HL-60 (cell line): ENCODE data around the gene COL18A1.
A peak's percentile ranks its signal among the peaks of the same experiment; 100 is the strongest.
"Not testable (repeated sequence)": the region's sequence is repeated elsewhere in the genome, so short reads cannot be mapped to it uniquely, and the experiment has no call there.

Source experiments
- DNase-seq, 2 experiments: peaks; one replicate each; pipeline ENCODE4 v3.0.0-alpha.2; 2010 to 2020; ENCODE audit warnings: low read depth in 1 of 2, low spot score in 1 of 2
- H3K27ac ChIP-seq: fragments of 250-450 bp; sonication (Bioruptor Pico); replicated peaks from 2 replicates; pipeline ENCODE4 v1.5.1; 2020; ENCODE audit warnings: mild to moderate bottlenecking, moderate library complexity
- H3K27me3 ChIP-seq: fragments of 250-450 bp; sonication (Bioruptor Pico); 2 replicates; pipeline ENCODE4 v1.5.1; 2021; ENCODE audit warnings: mild to moderate bottlenecking, moderate library complexity; ENCODE audit not compliant: insufficient read depth, poor library complexity, severe bottlenecking
- H3K4me3 ChIP-seq: replicated peaks from 2 replicates; pipeline ENCODE4 v1.5.1; 2011; ENCODE audit warnings: mild to moderate bottlenecking, control low read depth, low read length; ENCODE audit not compliant: insufficient read depth
- GABPA ChIP-seq: IDR thresholded peaks from 2 replicates; pipeline ENCODE4 v1.6.1; 2012; ENCODE audit warnings: low read depth
- POLR2AphosphoS5 ChIP-seq: IDR thresholded peaks from 2 replicates; pipeline ENCODE4 v1.6.1; 2012; ENCODE audit warnings: low read depth
- SPI1 ChIP-seq: IDR thresholded peaks from 2 replicates; pipeline ENCODE4 v1.6.1; 2012; ENCODE audit warnings: low read depth, mild to moderate bottlenecking, borderline replicate concordance
- TF ChIP-seq, protein P1 (sequence below): IDR thresholded peaks from one replicate; pipeline ENCODE4 v1.5.1; 2011; ENCODE audit warnings: low read length, control low read depth, inconsistent platforms; ENCODE audit not compliant: insufficient read depth
- TF ChIP-seq, protein P2 (sequence below): IDR thresholded peaks from 2 replicates; pipeline ENCODE4 v1.6.1; 2012; ENCODE audit warnings: low read depth; ENCODE audit not compliant: insufficient replicate concordance

The COL18A1 gene

DNA sequence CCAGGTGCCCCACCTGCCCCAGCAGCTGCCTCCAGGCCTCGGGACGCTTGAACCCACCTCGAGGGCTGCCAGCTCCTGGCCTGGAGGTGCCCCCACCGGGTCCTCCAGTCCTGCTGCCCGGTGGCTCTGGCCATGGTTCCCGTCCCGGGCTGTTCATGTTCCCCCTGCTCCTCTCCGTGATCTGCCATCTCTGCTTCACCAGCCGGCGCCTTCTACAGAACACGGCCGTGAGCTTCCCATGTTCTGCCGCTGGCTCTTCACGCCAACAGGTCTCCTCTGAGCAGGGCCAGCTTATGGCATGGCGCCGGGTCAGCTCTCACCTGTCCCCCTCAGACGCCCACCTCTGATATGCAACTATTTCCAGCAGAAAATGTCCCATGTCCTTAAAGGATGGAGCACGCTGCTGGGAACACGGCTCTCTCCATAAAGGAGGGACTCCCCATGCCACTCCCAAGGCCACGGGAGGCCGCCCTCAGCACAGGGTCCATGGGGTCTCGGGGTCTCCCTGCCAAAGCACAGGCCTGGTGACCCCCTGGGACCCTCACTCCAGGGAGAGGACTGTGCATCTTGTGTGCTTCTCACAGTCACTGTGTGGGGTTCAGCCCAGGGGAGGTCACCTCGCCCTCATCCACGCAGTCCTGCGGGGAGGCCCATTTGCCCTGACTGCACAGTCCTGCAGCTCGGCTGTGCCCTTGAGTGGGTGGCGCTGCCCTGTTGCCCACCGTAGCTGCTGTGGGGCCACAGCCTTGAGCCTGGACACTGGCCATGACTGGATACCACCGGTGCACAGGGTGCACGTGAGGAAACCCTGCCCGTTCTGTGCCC, 36.7 kb downstream of the COL18A1 start:
- no peaks in the 10 kb centered on the region for H3K27me3 ChIP-seq
- H3K4me3 ChIP-seq: no peak overlapping the region
- DNase-seq: no peak
- TF ChIP-seq GABPA (no peak), SPI1 (no peak), POLR2AphosphoS5 (no peak)
- TF ChIP-seq, protein P1, sequence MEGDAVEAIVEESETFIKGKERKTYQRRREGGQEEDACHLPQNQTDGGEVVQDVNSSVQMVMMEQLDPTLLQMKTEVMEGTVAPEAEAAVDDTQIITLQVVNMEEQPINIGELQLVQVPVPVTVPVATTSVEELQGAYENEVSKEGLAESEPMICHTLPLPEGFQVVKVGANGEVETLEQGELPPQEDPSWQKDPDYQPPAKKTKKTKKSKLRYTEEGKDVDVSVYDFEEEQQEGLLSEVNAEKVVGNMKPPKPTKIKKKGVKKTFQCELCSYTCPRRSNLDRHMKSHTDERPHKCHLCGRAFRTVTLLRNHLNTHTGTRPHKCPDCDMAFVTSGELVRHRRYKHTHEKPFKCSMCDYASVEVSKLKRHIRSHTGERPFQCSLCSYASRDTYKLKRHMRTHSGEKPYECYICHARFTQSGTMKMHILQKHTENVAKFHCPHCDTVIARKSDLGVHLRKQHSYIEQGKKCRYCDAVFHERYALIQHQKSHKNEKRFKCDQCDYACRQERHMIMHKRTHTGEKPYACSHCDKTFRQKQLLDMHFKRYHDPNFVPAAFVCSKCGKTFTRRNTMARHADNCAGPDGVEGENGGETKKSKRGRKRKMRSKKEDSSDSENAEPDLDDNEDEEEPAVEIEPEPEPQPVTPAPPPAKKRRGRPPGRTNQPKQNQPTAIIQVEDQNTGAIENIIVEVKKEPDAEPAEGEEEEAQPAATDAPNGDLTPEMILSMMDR: no peak
- TF ChIP-seq, protein P2, sequence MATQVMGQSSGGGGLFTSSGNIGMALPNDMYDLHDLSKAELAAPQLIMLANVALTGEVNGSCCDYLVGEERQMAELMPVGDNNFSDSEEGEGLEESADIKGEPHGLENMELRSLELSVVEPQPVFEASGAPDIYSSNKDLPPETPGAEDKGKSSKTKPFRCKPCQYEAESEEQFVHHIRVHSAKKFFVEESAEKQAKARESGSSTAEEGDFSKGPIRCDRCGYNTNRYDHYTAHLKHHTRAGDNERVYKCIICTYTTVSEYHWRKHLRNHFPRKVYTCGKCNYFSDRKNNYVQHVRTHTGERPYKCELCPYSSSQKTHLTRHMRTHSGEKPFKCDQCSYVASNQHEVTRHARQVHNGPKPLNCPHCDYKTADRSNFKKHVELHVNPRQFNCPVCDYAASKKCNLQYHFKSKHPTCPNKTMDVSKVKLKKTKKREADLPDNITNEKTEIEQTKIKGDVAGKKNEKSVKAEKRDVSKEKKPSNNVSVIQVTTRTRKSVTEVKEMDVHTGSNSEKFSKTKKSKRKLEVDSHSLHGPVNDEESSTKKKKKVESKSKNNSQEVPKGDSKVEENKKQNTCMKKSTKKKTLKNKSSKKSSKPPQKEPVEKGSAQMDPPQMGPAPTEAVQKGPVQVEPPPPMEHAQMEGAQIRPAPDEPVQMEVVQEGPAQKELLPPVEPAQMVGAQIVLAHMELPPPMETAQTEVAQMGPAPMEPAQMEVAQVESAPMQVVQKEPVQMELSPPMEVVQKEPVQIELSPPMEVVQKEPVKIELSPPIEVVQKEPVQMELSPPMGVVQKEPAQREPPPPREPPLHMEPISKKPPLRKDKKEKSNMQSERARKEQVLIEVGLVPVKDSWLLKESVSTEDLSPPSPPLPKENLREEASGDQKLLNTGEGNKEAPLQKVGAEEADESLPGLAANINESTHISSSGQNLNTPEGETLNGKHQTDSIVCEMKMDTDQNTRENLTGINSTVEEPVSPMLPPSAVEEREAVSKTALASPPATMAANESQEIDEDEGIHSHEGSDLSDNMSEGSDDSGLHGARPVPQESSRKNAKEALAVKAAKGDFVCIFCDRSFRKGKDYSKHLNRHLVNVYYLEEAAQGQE: no peak
- no peak overlapping the region for H3K27ac ChIP-seq

DNA sequence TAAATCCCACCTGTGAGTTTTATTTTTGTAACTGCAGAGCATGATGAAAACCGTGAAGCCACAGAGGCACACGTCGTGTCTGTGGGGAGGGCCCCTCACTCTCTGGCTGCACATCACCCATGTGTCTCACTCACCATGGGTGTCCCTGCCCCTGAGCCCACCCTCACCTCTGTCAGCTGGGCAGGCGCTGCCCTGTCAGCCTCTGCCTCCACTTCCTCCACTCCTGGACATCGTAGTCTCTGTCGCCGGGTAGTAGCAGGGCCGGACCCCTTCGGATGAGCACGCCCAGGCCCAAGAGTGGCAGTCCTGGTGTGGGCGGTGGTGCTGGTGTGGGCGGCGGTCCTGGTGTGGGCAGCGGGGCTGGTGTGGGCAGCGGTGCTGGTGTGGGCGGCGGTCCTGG, 37.3 kb downstream of the COL18A1 start:
- no peaks in the 10 kb centered on the region for H3K27me3 ChIP-seq
- H3K27ac ChIP-seq: no peak overlapping the region
- TF ChIP-seq, protein P1: no peak
- TF ChIP-seq POLR2AphosphoS5: no peak
- TF ChIP-seq, protein P2: no peak
- no peak for TF ChIP-seq GABPA
- no peak for TF ChIP-seq SPI1
- H3K4me3 ChIP-seq: no peak overlapping the region
- DNase-seq: no peak

DNA sequence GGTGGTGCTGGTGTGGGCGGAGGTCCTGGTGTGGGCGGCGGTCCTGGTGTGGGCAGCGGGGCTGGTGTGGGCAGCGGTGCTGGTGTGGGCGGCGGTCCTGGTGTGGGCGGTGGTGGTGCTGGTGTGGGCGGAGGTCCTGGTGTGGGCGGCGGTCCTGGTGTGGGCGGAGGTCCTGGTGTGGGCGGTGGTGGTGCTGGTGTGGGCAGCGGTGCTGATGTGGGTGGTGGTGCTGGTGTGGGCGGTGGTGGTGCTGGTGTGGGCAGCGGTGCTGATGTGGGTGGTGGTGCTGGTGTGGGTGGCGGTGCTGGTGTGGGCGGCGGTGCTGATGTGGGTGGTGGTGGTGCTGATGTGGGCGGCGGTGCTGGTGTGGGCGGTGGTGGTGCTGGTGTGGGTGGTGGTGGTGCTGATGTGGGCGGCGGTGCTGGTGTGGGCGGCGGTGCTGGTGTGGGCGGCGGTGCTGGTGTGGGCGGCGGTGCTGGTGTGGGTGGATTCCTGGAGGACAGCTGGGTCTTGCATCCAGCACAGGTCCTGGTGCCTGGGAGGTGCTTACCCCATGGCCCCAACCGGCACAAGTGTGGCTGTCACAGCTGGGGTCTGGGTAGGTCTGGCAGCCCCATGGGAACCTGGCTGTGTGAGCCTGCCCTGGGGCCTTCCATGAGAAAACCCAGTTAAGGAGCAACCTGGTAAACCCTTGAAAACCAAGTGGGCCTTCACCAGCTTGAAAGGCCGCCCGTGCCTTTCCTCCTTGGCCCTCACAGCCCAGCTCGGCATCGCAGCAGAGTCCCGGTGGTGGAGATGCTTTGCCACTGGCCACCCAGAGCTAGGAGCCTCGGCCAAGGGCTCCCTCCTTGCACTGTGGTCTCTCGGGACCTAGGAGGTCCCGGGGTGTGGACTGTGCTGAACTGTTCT, 38.0 kb downstream of the COL18A1 start:
- DNase-seq, H3K27ac ChIP-seq, H3K4me3 ChIP-seq, H3K27me3 ChIP-seq: not testable (repeated sequence)

DNA sequence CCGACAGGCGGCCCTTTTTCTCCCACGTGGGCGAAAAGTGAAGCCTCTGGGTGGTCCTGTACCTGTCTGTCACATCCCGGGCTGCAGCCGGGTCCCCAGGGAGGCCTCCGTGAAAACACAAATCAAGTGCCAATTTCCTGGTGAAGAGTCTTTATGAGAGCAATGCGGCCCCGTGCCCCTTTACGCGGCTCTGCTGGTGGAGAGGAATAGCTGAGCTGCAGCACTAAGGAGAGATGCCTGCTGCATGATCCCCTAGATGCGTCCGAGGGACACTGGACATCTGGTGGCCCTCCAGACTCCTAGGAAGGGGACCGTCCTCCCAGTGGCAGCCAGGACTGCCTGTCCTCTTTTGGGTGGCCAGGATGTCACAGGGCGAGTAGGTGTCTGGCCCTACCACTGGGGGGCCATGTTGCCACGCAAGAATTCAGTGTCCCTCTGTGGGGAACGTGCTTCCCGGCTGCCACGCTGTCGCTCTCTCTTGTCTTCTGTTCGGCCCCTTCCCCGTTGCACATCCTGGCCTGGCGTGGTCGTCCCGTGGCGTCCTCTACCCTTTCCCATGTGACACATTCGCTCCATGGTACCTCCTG, 38.7 kb downstream of the COL18A1 start:
- peak; percentile 16 to 58 for DNase-seq
- no peak overlapping the region for H3K27ac ChIP-seq
- no peaks in the 10 kb centered on the region for H3K27me3 ChIP-seq
- TF ChIP-seq POLR2AphosphoS5 (no peak), GABPA (no peak)
- TF ChIP-seq, protein P1: peak; percentile 31
- no peak overlapping the region for H3K4me3 ChIP-seq
